A549 (cell line): ENCODE measurements around the gene GC.

Experiments used
- ESRRA ChIP-seq: fragments of 150-350 bp; IDR thresholded peaks from 2 replicates; pipeline ENCODE4 v1.6.1; 2014; ENCODE audit warnings: mild to moderate bottlenecking, low read length, borderline replicate concordance
- JUN ChIP-seq, 2 experiments: fragments of >200 bp; sonication (Bioruptor Twin); formaldehyde crosslinking; IDR thresholded peaks; 2 replicates in 1 of 2; 3 replicates in 1 of 2; pipeline ENCODE4 v1.6.1; 2016 to 2017
- SMC3 ChIP-seq: fragments of >200 bp; sonication (Bioruptor Twin); formaldehyde crosslinking; IDR thresholded peaks from 3 replicates; pipeline ENCODE4 v1.6.1; 2018; ENCODE audit warnings: inconsistent platforms
- TF ChIP-seq, protein P1 (sequence below): fragments of 200-600 bp; sonication (generic); IDR thresholded peaks from 2 replicates; pipeline ENCODE4 v1.6.1; 2016; ENCODE audit warnings: antibody characterized with exemption, mild to moderate bottlenecking, moderate library complexity
- TF ChIP-seq, protein P2 (sequence below): fragments of >200 bp; sonication (Bioruptor Twin); formaldehyde crosslinking; IDR thresholded peaks from 3 replicates; pipeline ENCODE4 v1.5.1; 2016

DNA sequence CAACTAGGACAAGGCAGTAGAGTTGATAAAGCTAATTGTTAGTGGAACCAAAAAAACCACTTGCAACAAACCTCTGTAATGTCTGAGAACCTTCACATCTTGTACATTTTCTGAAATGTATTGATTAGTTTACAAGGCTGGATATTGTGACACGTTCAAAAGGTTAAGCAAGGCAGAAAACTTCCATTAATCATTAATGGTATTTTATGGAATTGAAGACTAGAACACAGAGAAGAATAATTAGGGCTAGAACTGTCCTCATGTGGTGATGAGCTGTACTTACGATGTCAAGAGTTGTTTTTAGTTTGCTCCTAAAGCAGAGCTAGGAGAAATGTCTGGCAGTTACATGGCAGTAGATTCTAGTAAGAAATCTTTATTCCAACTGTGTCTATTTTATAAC, 12.3 kb downstream of the GC start:
- TF ChIP-seq SMC3 (no peak), JUN (IDR thresholded peaks at IDR 0.05) (no peak), ESRRA (no peak)
- TF ChIP-seq, protein P1, sequence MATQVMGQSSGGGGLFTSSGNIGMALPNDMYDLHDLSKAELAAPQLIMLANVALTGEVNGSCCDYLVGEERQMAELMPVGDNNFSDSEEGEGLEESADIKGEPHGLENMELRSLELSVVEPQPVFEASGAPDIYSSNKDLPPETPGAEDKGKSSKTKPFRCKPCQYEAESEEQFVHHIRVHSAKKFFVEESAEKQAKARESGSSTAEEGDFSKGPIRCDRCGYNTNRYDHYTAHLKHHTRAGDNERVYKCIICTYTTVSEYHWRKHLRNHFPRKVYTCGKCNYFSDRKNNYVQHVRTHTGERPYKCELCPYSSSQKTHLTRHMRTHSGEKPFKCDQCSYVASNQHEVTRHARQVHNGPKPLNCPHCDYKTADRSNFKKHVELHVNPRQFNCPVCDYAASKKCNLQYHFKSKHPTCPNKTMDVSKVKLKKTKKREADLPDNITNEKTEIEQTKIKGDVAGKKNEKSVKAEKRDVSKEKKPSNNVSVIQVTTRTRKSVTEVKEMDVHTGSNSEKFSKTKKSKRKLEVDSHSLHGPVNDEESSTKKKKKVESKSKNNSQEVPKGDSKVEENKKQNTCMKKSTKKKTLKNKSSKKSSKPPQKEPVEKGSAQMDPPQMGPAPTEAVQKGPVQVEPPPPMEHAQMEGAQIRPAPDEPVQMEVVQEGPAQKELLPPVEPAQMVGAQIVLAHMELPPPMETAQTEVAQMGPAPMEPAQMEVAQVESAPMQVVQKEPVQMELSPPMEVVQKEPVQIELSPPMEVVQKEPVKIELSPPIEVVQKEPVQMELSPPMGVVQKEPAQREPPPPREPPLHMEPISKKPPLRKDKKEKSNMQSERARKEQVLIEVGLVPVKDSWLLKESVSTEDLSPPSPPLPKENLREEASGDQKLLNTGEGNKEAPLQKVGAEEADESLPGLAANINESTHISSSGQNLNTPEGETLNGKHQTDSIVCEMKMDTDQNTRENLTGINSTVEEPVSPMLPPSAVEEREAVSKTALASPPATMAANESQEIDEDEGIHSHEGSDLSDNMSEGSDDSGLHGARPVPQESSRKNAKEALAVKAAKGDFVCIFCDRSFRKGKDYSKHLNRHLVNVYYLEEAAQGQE, result no peak
- TF ChIP-seq, protein P2, sequence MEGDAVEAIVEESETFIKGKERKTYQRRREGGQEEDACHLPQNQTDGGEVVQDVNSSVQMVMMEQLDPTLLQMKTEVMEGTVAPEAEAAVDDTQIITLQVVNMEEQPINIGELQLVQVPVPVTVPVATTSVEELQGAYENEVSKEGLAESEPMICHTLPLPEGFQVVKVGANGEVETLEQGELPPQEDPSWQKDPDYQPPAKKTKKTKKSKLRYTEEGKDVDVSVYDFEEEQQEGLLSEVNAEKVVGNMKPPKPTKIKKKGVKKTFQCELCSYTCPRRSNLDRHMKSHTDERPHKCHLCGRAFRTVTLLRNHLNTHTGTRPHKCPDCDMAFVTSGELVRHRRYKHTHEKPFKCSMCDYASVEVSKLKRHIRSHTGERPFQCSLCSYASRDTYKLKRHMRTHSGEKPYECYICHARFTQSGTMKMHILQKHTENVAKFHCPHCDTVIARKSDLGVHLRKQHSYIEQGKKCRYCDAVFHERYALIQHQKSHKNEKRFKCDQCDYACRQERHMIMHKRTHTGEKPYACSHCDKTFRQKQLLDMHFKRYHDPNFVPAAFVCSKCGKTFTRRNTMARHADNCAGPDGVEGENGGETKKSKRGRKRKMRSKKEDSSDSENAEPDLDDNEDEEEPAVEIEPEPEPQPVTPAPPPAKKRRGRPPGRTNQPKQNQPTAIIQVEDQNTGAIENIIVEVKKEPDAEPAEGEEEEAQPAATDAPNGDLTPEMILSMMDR, result no peak
